Bronchial epithelial cell (primary cell): Measurements from ENCODE around the gene ZNF610. TPM values are rescaled to one million over a fixed set of nuclear protein-coding genes. Genes with fewer than 3 reads are reported as not detected.
A peak's percentile ranks its signal among the peaks of the same experiment; 100 is the strongest.
"Not testable (repeated sequence)": the region's sequence is repeated elsewhere in the genome, so short reads cannot be mapped to it uniquely, and the experiment has no call there.

Source experiments
- DNase-seq: peaks from one replicate; pipeline ENCODE4 v3.0.0-alpha.2; 2010; ENCODE audit warnings: low read depth
- FAIRE-seq: peaks from 2 replicates; lab custom pipeline; 2011; peaks lifted over from hg19 to GRCh38; lab: Jason Lieb, UNC
- H3K27me3 ChIP-seq: 2 replicates; pipeline ENCODE4 v1.5.1; 2011; ENCODE audit warnings: low read length; ENCODE audit not compliant: control insufficient read depth, insufficient read depth
- H3K36me3 ChIP-seq: 2 replicates; pipeline ENCODE4 v1.5.1; 2011; ENCODE audit warnings: low read length; ENCODE audit not compliant: control insufficient read depth, insufficient read depth
- H3K4me3 ChIP-seq: 2 replicates; pipeline ENCODE4 v1.5.1; 2011; ENCODE audit warnings: mild to moderate bottlenecking, low read depth, low read length, control low read depth
- total RNA-seq: library from RNA; depleted of rRNA; stranded (reverse); fragments of >200 nt; gene quantifications from 2 replicates; pipeline ENCODE4 v1.2.1, GENCODE V29; 2014
- TF ChIP-seq, protein P1 (sequence below): IDR thresholded peaks from 2 replicates; pipeline ENCODE4 v1.5.1; 2011; ENCODE audit warnings: mild to moderate bottlenecking, moderate library complexity, low read length, control low read depth, inconsistent platforms; ENCODE audit not compliant: insufficient read depth, severe bottlenecking

The ZNF610 gene
- total RNA-seq, 1 donor from 2014 or later = 1.3 TPM

- no peaks in the 10 kb centered on the region for H3K27me3 ChIP-seq
- no peak for DNase-seq
- no peaks in the 10 kb centered on the region for H3K36me3 ChIP-seq
- H3K4me3 ChIP-seq = peak overlapping the region; percentile 78
- no peak for FAIRE-seq
- TF ChIP-seq, protein P1, sequence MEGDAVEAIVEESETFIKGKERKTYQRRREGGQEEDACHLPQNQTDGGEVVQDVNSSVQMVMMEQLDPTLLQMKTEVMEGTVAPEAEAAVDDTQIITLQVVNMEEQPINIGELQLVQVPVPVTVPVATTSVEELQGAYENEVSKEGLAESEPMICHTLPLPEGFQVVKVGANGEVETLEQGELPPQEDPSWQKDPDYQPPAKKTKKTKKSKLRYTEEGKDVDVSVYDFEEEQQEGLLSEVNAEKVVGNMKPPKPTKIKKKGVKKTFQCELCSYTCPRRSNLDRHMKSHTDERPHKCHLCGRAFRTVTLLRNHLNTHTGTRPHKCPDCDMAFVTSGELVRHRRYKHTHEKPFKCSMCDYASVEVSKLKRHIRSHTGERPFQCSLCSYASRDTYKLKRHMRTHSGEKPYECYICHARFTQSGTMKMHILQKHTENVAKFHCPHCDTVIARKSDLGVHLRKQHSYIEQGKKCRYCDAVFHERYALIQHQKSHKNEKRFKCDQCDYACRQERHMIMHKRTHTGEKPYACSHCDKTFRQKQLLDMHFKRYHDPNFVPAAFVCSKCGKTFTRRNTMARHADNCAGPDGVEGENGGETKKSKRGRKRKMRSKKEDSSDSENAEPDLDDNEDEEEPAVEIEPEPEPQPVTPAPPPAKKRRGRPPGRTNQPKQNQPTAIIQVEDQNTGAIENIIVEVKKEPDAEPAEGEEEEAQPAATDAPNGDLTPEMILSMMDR = no peak
Measured at GRCh38 chr19:52335768-52336116, 301 bp upstream of the ZNF610 start.

GRCh38 chr19:52336791-52337381 lies 843 bp downstream of the ZNF610 start:
- FAIRE-seq = no peak

GRCh38 chr19:52339022-52339421 lies 3.0 kb downstream of the ZNF610 start:
- H3K27me3 ChIP-seq = not testable (repeated sequence)

More at GRCh38 chr19:52336791-52337381, 843 bp downstream of the ZNF610 start:
- Histone ChIP-seq H3K36me3 (no peaks in the 10 kb centered on the region), H3K27me3 (no peaks in the 10 kb centered on the region), H3K4me3 (peak overlapping the region; percentile 78)
- TF ChIP-seq, protein P1 = no peak
- no peak for DNase-seq

GRCh38 chr19:52343548-52343947 lies 7.5 kb downstream of the ZNF610 start:
- Histone ChIP-seq H3K27me3 (no peaks in the 10 kb centered on the region), H3K4me3 (no peak overlapping the region), H3K36me3 (peaks cover 1% of the 10 kb centered on the region)
- DNase-seq (peak; percentile 4), FAIRE-seq (no peak)
- TF ChIP-seq, protein P1 = peak; percentile 34

More at GRCh38 chr19:52339022-52339421, 3.0 kb downstream of the ZNF610 start:
- not testable (repeated sequence) for H3K4me3 ChIP-seq, H3K36me3 ChIP-seq, DNase-seq, FAIRE-seq

GRCh38 chr19:52345162-52345561 lies 9.1 kb downstream of the ZNF610 start:
- TF ChIP-seq, protein P1 = no peak
- H3K4me3 ChIP-seq = no peak overlapping the region
- H3K27me3 ChIP-seq = no peaks in the 10 kb centered on the region
- FAIRE-seq = peak; percentile 89
- H3K36me3 ChIP-seq = peaks cover 1% of the 10 kb centered on the region
- DNase-seq = no peak

GRCh38 chr19:52351512-52351911 lies 15.5 kb downstream of the ZNF610 start:
- peaks cover 1% of the 10 kb centered on the region for H3K36me3 ChIP-seq
- no peak for FAIRE-seq

More at GRCh38 chr19:52351512-52351911, 15.5 kb downstream of the ZNF610 start:
- TF ChIP-seq, protein P1 = no peak
- H3K27me3 ChIP-seq = no peaks in the 10 kb centered on the region
- DNase-seq = no peak
- H3K4me3 ChIP-seq = no peak overlapping the region
